ENCODE data around the gene FIBIN.

The FIBIN gene

GRCh38 chr11:26987272-26987671 lies 6.6 kb upstream of the FIBIN start:
- H3K36me3 ChIP-seq (ENCODE audit: control insufficient read depth in 2 of 2, insufficient read depth in 1 of 2, low read length in 2 of 2) = no peaks in the 10 kb centered on the region
- POLR2A ChIA-PET = no interaction called here
- no peaks in the 10 kb centered on the region for H3K4me1 ChIP-seq (ENCODE audit: control insufficient read depth, insufficient read depth, low read length)
- H3K4me3 ChIP-seq (ENCODE audit: low read depth, low read length) = no peak overlapping the region
- H3K9me3 ChIP-seq (ENCODE audit: control insufficient read depth, insufficient read depth, low read depth, low read length) = no peaks in the 10 kb centered on the region
- no peak overlapping the region for H3K27ac ChIP-seq (ENCODE audit: extremely low read depth, low read depth, low read length)
- TF ChIP-seq SCRT2 (tag by site-specific recombination; IDR thresholded peaks at IDR 0.05) (no peak), ZNF585B (tag by site-specific recombination; IDR thresholded peaks at IDR 0.05) (no peak), WT1 (tag by site-specific recombination; IDR thresholded peaks at IDR 0.05) (no peak), ZNF362 (tag by site-specific recombination; IDR thresholded peaks at IDR 0.05) (no peak), YY1 (tag by site-specific recombination; IDR thresholded peaks at IDR 0.05) (no peak), ZFP3 (tag by site-specific recombination; IDR thresholded peaks at IDR 0.05; ENCODE audit: low read depth) (no peak), KLF10 (tag by site-specific recombination; IDR thresholded peaks at IDR 0.05) (no peak), ZNF416 (tag by site-specific recombination; IDR thresholded peaks at IDR 0.05) (no peak)
- CTCF ChIA-PET = no interaction called here

- ChIA-PET POLR2A (no interaction called here), CTCF (interaction anchor here (0.7 kb wide), 2 partner anchors 35 to 60 kb away, joined by 3 to 4 read pairs; no protein-coding TSS in a partner anchor)
- no peak overlapping the region for H3K27ac ChIP-seq (ENCODE audit: extremely low read depth, low read depth, low read length)
- no peak for TF ChIP-seq ZNF843 (tag by site-specific recombination; IDR thresholded peaks at IDR 0.05)
- TF ChIP-seq ZBTB21 (tag by site-specific recombination; IDR thresholded peaks at IDR 0.05) = no peak
- no peak for TF ChIP-seq ZNF324 (tag by site-specific recombination; IDR thresholded peaks at IDR 0.05)
- TF ChIP-seq ZNF664 (tag by site-specific recombination; IDR thresholded peaks at IDR 0.05) = no peak
- TF ChIP-seq ZFP37 (tag by site-specific recombination; IDR thresholded peaks at IDR 0.05) = no peak
- TF ChIP-seq SP2 (tag by site-specific recombination; IDR thresholded peaks at IDR 0.05) = no peak
- no peak for TF ChIP-seq ZNF624 (tag by site-specific recombination; IDR thresholded peaks at IDR 0.05)
- no peak for TF ChIP-seq ZNF148 (tag by site-specific recombination; IDR thresholded peaks at IDR 0.05; ENCODE audit: borderline replicate concordance)
- TF ChIP-seq ZNF214 (tag by site-specific recombination; IDR thresholded peaks at IDR 0.05; ENCODE audit: borderline replicate concordance) = no peak
- TF ChIP-seq ZNF121 (tag by site-specific recombination; IDR thresholded peaks at IDR 0.05) = no peak
- TF ChIP-seq REST (tag by site-specific recombination; IDR thresholded peaks at IDR 0.05) = no peak
- TF ChIP-seq ZNF514 (tag by site-specific recombination; IDR thresholded peaks at IDR 0.05) = no peak
- TF ChIP-seq ZBTB8A (tag by site-specific recombination; IDR thresholded peaks at IDR 0.05) = no peak
- no peak for TF ChIP-seq ZNF221 (tag by site-specific recombination; IDR thresholded peaks at IDR 0.05; ENCODE audit: borderline replicate concordance)
- no peak for TF ChIP-seq HOXA7 (CRISPR knock-in tag; IDR thresholded peaks at IDR 0.05; ENCODE audit: borderline replicate concordance)
- H3K4me3 ChIP-seq (ENCODE audit: low read depth, low read length) = no peak overlapping the region
- H3K4me1 ChIP-seq (ENCODE audit: control insufficient read depth, insufficient read depth, low read length) = no peaks in the 10 kb centered on the region
- H3K36me3 ChIP-seq (ENCODE audit: control insufficient read depth in 2 of 2, insufficient read depth in 1 of 2, low read length in 2 of 2) = no peaks in the 10 kb centered on the region
- H3K9me3 ChIP-seq (ENCODE audit: control insufficient read depth, insufficient read depth, low read depth, low read length) = no peaks in the 10 kb centered on the region
Measured at GRCh38 chr11:26987731-26988130, 6.2 kb upstream of the FIBIN start.
